ENCODE data around the gene UTP3.
"Not testable (repeated sequence)": the region's sequence is repeated elsewhere in the genome, so short reads cannot be mapped to it uniquely, and the experiment has no call there.

UTP3 gene

GRCh38 chr4:70702592-70702991 lies 14.3 kb downstream of the UTP3 start:
- not testable (repeated sequence) for H3K4me3 Mint-ChIP-seq; H3K27me3 Mint-ChIP-seq; ATAC-seq (ENCODE audit: low read depth); H3K36me3 Mint-ChIP-seq; DNase-seq (ENCODE audit: low spot score in 2 of 2); H3K9me3 Mint-ChIP-seq; H3K27ac Mint-ChIP-seq
- peaks cover 17% of the 10 kb centered on the region for H3K4me1 Mint-ChIP-seq

GRCh38 chr4:70703619-70704214 lies 15.4 kb downstream of the UTP3 start:
- DNase-seq (ENCODE audit: low spot score in 2 of 2) (no peak), ATAC-seq (ENCODE audit: low read depth) (no peak)
- no peaks in the 10 kb centered on the region for H3K9me3 Mint-ChIP-seq
- no peaks in the 10 kb centered on the region for H3K36me3 Mint-ChIP-seq
- peak overlapping the region; percentile 96 for H3K27ac Mint-ChIP-seq
- H3K27me3 Mint-ChIP-seq: no peaks in the 10 kb centered on the region
- peaks cover 18% of the 10 kb centered on the region for H3K4me1 Mint-ChIP-seq
- peak overlapping the region; percentile 97 for H3K4me3 Mint-ChIP-seq

- ATAC-seq (ENCODE audit: low read depth): peak; percentile 52
- Mint-ChIP-seq H3K36me3 (no peaks in the 10 kb centered on the region), H3K4me3 (peak overlapping the region; percentile 97), H3K27me3 (no peaks in the 10 kb centered on the region), H3K9me3 (no peaks in the 10 kb centered on the region), H3K27ac (peak overlapping the region; percentile 96), H3K4me1 (peaks cover 21% of the 10 kb centered on the region)
- peak; percentile 41 to 55 for DNase-seq (ENCODE audit: low spot score in 2 of 2)
These were observed 16.0 kb downstream of the UTP3 start for GRCh38 chr4:70704215-70704930.

- Mint-ChIP-seq H3K27me3 (no peaks in the 10 kb centered on the region), H3K9me3 (no peaks in the 10 kb centered on the region), H3K4me3 (peak overlapping the region; percentile 97), H3K36me3 (no peaks in the 10 kb centered on the region), H3K27ac (peak overlapping the region; percentile 96), H3K4me1 (peaks cover 26% of the 10 kb centered on the region)
- ATAC-seq (ENCODE audit: low read depth): no peak
- peak; percentile 12 to 72 for DNase-seq (ENCODE audit: low spot score in 2 of 2)
These were observed 16.5 kb downstream of the UTP3 start for GRCh38 chr4:70704931-70705182.

- H3K4me3 Mint-ChIP-seq: peak overlapping the region; percentile 97
These were observed 17.1 kb downstream of the UTP3 start for GRCh38 chr4:70705183-70706043.

GRCh38 chr4:70706044-70706461 lies 17.7 kb downstream of the UTP3 start:
- no peak for DNase-seq (ENCODE audit: low spot score in 2 of 2)
- ATAC-seq (ENCODE audit: low read depth): no peak

More at GRCh38 chr4:70705183-70706043, 17.1 kb downstream of the UTP3 start:
- DNase-seq (ENCODE audit: low spot score in 2 of 2) (peak; percentile 58 to 75), ATAC-seq (ENCODE audit: low read depth) (peak; percentile 68)
- H3K27me3 Mint-ChIP-seq: no peaks in the 10 kb centered on the region
- H3K27ac Mint-ChIP-seq: peak overlapping the region; percentile 91
- peaks cover 27% of the 10 kb centered on the region for H3K4me1 Mint-ChIP-seq
- no peaks in the 10 kb centered on the region for H3K36me3 Mint-ChIP-seq
- H3K9me3 Mint-ChIP-seq: no peaks in the 10 kb centered on the region

GRCh38 chr4:70706516-70706915 lies 18.2 kb downstream of the UTP3 start:
- Mint-ChIP-seq H3K36me3 (no peaks in the 10 kb centered on the region), H3K4me3 (peak overlapping the region; percentile 91), H3K27me3 (no peaks in the 10 kb centered on the region), H3K9me3 (no peaks in the 10 kb centered on the region), H3K27ac (peak overlapping the region; percentile 91), H3K4me1 (peaks cover 27% of the 10 kb centered on the region)
- ATAC-seq (ENCODE audit: low read depth) (no peak), DNase-seq (ENCODE audit: low spot score in 2 of 2) (no peak)

More at GRCh38 chr4:70706044-70706461, 17.7 kb downstream of the UTP3 start:
- Mint-ChIP-seq H3K27ac (peak overlapping the region; percentile 91), H3K9me3 (no peaks in the 10 kb centered on the region), H3K27me3 (no peaks in the 10 kb centered on the region), H3K36me3 (no peaks in the 10 kb centered on the region), H3K4me1 (peaks cover 27% of the 10 kb centered on the region), H3K4me3 (peak overlapping the region; percentile 91)

GRCh38 chr4:70709611-70710205 lies 21.4 kb downstream of the UTP3 start:
- peaks cover 43% of the 10 kb centered on the region for H3K4me1 Mint-ChIP-seq
- H3K4me3 Mint-ChIP-seq: no peak overlapping the region
- no peak overlapping the region for H3K27ac Mint-ChIP-seq
- DNase-seq (ENCODE audit: low spot score in 2 of 2) (no peak), ATAC-seq (ENCODE audit: low read depth) (no peak)
- H3K36me3 Mint-ChIP-seq: no peaks in the 10 kb centered on the region
- no peaks in the 10 kb centered on the region for H3K9me3 Mint-ChIP-seq
- H3K27me3 Mint-ChIP-seq: no peaks in the 10 kb centered on the region

GRCh38 chr4:70711599-70711998 lies 23.3 kb downstream of the UTP3 start:
- DNase-seq (ENCODE audit: low spot score in 2 of 2) (no peak), ATAC-seq (ENCODE audit: low read depth) (no peak)
- H3K27me3 Mint-ChIP-seq: no peaks in the 10 kb centered on the region
- peak overlapping the region; percentile 83 for H3K27ac Mint-ChIP-seq
- H3K4me3 Mint-ChIP-seq: peak overlapping the region; percentile 35
- H3K9me3 Mint-ChIP-seq: no peaks in the 10 kb centered on the region
- H3K4me1 Mint-ChIP-seq: peaks cover 42% of the 10 kb centered on the region
- no peaks in the 10 kb centered on the region for H3K36me3 Mint-ChIP-seq

- Mint-ChIP-seq H3K4me3 (peak overlapping the region; percentile 35), H3K36me3 (no peaks in the 10 kb centered on the region), H3K27me3 (no peaks in the 10 kb centered on the region), H3K4me1 (peaks cover 42% of the 10 kb centered on the region), H3K27ac (peak overlapping the region; percentile 83), H3K9me3 (no peaks in the 10 kb centered on the region)
- DNase-seq (ENCODE audit: low spot score in 2 of 2) (no peak), ATAC-seq (ENCODE audit: low read depth) (no peak)
These were observed 23.8 kb downstream of the UTP3 start for GRCh38 chr4:70712150-70712549.

- peaks cover 47% of the 10 kb centered on the region for H3K4me1 Mint-ChIP-seq
- no peaks in the 10 kb centered on the region for H3K36me3 Mint-ChIP-seq
- DNase-seq (ENCODE audit: low spot score in 2 of 2) (no peak), ATAC-seq (ENCODE audit: low read depth) (no peak)
- H3K27ac Mint-ChIP-seq: peak overlapping the region; percentile 83
- H3K4me3 Mint-ChIP-seq: peak overlapping the region; percentile 8
- no peaks in the 10 kb centered on the region for H3K27me3 Mint-ChIP-seq
- no peaks in the 10 kb centered on the region for H3K9me3 Mint-ChIP-seq
These were observed 24.5 kb downstream of the UTP3 start for GRCh38 chr4:70712604-70713452.

GRCh38 chr4:70713453-70714078 lies 25.2 kb downstream of the UTP3 start:
- peak; percentile 90 for ATAC-seq (ENCODE audit: low read depth)

More at GRCh38 chr4:70713453-70714078, 25.2 kb downstream of the UTP3 start:
- peak overlapping the region; percentile 58 for H3K27ac Mint-ChIP-seq
- peaks cover 47% of the 10 kb centered on the region for H3K4me1 Mint-ChIP-seq
- no peaks in the 10 kb centered on the region for H3K27me3 Mint-ChIP-seq
- no peaks in the 10 kb centered on the region for H3K9me3 Mint-ChIP-seq
- peak in 1 of 2 donors; percentile 34 for DNase-seq (ENCODE audit: low spot score in 2 of 2)
- peak overlapping the region; percentile 48 for H3K4me3 Mint-ChIP-seq
- no peaks in the 10 kb centered on the region for H3K36me3 Mint-ChIP-seq
